HG03066 (cell line): ENCODE measurements around the gene ELFN2.
"Not testable (repeated sequence)": the region's sequence is repeated elsewhere in the genome, so short reads cannot be mapped to it uniquely, and the experiment has no call there.

Source experiments
- ATAC-seq: cut with Tn5 transposase; IDR thresholded peaks from one replicate; pipeline ENCODE4 v1.9.1; 2021; ENCODE audit warnings: low read depth; ENCODE audit not compliant: unreplicated experiment

Gene ELFN2

DNA sequence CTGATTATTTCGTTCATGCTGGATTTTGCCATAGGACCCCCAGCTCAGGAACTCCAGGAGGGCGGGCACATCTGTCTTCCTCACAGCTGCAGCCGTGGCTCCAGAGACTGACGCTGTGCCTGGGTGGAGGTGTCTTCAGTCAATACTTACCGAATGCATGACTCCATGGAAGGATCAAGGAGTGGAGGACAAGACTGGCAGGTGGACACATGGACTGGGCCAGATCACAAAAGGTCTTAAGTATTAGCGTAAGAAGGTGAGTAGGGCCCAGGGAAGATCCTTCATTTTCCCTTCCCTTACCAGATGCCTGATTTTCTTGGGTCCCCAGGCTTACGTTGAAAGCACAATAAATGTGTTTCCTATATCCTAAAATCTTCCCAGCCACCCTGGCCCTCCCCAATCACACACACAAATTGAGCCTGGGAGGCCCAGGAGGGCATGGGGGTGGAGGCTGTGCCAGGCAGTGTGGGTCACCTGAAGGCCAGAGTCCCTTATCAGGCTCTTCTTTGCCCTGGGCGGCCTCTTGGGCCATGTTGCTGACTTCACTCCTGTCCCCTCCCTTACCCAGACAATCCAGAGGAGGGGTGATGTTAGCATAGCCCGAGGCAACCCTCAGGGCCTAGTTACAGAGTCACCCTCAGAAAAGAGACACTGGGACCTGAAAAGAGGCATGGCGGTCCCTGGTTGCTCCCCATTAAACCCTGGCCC lies 88.6 kb downstream of the ELFN2 start:
- no peak for ATAC-seq

DNA sequence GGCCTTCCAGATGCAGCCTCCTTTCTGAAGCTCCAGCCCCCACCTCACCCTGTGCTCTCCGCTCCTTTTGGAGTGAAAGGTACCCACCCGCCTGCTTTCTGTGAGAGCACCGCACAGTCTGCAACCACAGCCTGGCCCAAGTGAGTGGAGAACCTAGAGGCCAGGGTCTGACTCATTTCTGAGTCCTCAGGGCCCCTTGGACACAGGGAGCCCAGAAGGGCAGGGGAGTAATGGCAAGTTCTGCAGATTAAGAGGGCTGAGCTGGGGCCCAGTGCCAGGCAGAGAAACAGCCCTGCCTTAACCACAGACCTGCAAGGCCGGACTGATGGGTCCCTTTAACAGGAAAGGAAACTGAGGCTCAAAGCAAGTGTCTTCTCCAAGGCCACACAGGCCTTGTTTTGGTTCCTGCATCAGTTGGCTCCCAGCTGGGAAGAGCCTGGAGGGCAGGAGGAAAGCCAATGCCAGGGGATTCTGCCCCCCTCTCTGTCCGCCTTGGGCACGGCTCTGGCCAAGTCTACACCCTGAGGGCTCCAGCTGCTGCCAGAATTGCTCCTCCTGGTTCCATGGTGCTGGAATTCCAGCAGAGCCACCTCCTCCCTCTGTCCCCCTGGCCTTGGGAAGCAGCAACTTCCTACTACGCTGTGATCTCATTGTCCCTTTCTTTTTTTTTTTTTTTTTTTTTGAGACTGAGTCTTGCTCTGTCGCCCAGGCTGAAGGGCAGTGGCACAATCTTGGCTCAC lies 89.9 kb downstream of the ELFN2 start:
- no peak for ATAC-seq

DNA sequence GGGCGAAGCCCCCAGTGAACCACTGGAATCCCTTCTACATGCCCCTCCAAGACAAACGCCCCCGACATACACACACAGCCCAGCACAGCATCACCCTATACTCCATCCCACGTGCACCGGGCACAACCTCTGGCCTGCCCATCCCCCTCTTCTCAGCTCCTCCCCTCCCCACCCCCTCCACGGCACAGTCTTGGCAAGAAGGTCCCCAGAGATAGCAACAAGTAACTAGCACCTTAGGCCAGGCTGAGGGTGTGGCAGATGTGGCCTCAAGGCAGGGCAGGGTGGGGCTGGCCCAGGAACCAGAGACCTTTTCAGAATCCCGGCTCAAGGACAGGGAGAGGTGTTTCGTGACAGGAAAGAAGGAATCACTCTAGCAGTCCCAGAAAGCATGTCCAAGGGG lies 90.7 kb downstream of the ELFN2 start:
- ATAC-seq: no peak

DNA sequence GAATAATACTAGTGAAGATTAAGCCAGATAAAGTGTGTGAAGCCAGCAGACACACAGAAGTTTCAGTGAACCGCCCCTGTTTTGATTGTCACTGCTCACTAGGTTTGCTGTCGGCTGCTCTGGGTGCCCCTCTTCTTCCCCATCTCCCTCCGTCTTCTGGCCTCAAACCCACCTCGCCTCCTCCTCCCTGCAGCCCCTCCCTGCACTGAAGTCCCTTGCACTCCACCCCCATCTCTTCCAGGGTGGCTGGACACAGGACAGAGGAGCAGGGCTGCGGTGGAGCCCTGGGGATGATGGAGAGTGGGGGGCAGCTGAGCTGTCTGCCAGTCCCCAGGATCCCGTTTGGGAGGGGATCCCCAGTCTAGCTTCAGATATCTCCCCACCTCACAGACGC lies 91.5 kb downstream of the ELFN2 start:
- no peak for ATAC-seq

DNA sequence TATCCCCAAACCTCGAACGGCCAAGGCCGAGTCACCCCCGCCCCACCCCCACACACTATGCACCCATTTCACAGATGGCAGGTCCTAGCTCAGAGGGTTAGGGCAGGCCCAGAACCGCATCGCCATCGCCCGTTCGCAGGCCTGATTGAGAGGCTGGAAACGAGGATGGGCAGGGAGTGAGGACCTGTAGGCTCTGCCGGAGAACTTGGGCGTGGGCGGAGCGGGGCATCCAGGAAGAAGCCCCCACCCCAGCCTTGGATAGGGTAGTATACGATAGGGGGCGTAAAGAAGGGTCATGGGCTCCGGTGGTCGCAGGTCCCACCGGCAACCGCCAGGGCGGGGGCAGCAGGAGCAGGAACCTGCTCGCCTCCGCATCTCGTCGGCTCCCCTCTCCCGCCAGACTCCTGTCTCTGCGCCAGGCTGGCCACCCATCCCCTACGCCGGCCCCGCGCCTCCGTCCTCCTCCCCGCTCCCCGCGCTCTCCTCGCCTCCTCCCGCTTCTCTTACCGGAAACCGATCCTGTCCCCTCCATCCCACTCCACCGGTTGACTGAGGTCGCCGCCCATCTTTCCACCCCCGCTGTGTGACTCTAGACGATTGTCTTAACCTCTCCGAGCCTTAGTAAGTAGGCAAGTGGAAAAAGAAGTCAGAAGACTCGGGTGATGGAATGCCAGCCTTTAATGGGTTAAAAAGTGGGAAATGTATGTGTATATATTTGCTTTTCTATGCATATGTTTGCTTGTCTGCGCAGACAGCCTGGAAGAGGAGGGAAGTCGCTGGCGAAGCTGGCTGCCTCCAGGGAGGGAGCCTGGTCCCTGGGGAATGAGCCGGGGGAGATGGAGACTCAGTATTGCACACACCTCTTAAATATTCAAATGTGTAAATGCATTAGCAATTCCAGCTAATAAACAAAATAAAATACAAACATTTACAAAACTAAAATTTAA lies 92.1 kb downstream of the ELFN2 start:
- ATAC-seq: no peak

DNA sequence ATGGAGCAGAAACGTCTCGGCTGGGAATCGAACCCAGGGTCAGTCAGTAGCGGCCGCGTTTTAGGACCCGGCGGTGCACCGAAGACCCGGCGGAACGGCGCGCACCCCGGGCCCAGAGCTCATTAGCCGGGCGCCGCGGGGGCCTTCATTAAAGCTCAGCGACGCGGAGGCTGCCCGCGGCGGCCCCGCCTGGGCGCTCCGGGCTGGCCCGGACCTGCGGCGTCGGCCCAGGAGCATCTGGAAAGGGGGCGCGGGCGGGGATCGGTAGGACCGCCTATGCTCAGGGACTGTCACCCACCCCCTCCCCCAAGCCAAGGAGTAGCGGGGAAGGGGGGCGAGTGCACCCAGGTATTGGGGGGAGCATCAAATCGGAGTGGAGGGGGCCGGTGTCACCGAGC lies 92.8 kb downstream of the ELFN2 start:
- no peak for ATAC-seq

DNA sequence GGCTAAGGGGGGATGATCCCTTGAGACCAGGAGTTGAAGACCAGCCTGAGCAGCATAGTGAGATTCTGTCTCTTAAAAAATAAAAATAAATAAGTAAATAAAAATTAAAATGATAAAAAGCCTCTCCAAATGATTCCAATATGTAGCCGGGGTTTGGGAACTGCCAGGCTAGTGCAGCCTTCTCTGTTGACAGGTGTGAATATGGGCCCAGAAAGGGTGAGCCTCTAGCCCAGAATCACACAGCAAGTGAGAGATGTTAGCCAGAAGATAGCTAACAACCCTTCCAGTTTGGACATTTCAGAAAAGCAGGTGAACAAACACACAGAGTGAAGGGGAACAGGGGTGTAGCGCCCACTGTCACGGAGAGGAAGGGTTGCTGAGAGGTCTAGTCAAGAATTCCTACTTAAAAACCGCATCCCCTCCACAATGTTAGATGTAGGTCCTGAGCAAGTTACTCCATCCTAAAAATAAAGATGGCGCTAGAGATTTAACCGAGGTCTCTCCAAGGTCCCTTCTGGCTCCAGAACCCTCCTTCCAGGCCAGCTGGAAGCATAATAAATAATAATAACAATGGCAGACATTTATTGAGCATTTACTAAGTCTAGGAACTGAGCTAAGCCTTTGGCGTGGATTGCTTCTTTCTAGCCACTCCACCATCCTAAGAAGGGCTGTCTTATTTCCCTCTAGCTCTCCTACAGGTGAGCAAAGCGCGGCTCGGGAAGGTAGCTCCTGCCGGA lies 93.4 kb downstream of the ELFN2 start:
- no peak for ATAC-seq

DNA sequence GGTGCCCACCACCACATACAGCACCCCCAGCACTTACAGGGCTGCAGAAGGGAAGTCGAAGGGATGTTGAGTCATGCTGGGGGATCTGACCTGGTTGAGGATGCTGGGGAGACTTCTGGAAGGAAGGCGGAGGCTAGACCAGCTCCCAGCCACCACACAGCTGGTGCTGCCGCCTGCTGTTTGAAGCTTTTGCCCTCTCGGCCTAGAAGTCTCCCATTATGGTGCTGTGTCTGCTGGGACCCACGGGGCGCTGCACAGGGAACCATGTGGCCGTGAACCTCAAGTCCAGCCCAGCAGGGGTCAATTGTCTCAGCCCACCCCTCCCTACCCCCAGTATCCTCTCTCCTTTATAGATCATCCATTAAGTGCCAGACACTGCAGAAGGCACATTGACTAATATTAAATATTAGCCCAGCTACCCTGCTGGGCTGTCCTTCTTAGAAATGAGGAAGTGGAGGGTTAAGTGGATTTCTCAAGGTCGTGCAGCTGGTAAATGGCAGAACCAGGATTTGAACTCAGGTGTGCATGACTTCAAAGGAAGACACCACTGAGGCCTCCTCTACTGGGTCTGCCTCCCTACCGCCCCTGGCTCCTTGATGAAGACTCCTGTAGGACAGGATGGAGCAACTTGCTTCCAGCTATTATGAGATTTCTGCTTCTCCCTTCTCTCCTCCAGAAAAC lies 95.3 kb downstream of the ELFN2 start:
- no peak for ATAC-seq

DNA sequence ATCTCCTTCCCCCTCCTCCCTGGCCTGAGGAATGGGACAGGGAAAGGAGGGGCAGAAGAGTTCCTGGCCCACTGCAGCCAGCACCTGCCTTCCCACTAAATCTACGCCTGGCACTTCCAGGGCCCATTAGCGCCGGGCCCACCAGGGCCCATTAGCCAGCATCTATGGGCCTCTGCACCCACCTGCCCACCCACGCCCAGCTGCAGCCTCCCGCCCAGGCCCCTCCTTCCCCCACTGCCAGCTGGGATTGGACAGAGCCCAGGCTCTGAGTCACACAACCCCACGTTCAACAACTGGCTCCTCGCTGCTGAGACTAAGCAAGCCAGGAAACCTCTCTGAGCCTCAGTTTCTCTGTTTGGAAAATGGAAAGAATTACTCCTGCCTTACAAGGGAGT lies 96.2 kb downstream of the ELFN2 start:
- no peak for ATAC-seq

DNA sequence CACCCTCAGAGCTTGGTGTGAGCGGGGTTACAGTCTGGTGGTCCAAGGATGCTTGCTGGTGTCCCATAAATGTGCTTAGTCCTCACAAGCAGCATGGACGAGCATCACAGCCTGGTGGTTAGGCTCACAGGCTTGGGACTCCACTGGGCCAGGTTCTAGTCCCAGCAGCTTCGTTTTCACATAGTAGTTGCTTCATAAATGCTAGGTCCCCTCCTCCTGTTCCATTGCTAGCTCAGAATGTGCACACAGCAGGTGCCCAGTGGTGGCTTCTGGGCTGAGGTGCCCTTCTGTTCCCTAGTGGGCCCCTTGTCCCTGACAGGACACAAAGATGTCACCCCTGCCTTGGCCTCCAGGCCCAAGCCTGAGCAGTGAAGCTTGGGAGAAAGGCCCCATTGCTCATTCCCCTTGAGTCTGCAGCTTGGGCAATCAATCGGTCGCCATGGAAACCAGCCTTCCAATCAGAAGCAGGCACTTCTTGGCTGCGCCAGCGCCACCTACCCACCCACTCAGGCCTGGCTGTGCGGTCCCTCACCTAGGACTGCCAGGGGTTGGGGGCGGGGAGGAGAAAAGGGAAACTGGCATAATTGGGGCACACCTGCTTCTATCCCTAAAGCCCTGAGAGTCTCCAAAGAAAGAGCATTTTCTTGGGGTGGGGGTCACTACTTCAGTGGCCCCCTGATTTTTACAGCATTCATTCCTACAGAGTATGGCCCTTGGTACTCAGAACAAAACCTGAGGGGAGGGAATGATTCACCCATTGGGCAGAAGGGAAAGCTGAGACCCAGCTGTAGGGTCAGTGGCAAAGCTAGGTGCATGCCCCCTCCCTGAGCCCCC lies 96.9 kb downstream of the ELFN2 start:
- ATAC-seq: no peak

DNA sequence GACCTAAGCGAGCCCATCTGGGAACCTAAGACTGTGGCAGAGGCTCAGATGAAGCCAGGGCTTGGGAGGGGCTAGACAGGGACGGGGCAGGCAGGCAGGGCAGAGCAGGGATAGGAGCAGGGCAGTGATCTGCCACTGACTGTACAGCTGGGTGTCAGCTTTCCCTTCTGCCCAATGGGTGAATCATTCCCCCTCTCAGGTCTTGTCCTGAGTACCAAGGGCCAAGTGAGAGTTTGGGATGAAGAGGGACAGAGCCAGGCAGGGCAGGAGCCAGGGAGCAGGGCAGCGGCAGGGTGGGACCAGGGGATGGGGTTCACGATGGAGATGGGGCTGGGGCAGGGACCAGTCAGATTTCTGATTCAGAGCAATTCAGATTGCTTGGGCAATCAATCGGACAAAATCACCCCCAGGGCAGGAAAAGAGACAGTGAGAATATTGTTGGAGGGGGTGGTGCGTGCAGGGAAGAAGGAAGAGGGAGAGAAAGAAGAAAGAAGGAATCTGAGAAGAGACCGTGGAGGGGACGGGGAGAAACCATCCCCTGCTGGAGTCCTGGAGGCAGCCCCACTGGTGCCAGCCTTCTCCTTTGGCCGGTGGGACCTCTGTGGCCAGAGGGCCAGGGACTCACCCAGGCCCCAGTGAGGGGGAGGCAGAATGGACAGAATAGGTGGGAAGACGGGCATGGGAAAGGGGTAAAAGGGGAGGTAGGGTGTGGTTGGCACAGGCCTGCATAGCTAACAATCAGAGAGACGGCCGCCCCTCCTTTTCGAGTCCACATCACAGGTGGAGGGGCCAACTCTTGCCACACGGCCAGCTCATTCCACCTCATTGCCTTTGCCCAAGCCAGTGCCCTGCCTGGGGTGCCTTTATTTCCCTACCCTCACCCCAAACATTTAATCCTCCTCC lies 97.8 kb downstream of the ELFN2 start:
- no peak for ATAC-seq

DNA sequence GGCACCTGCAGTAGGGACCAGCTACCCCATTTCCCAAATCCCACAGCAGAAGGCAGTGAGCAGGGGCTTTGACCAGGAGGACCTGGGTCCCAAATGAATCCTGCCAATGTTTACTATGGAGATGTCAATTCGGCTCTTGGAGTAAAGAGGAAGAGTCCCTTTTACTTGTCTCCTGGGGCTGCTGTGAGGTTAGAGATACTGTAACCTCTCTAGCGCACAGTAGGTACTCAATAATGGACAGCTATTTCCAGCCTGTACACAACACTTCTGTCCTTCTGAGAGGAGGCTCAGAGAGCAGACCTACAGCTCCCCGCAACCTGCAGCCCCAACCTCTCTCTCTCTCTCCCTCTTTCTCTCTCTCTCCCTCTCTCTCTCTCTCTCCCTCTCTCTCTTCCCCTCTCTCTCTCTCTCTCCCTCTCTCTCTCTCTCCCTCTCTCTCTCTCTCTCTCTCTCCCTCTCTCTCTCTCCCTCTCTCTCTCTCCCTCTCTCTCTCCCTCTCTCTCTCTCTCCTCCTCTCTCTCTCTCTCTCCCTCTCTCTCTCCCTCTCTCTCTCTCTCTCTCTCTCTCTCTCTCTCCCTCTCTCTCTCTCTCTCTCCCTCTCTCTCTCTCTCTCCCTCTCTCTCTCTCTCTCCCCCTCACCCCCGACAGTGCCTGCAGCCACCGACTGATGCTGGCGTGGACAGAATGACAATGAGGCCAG lies 98.6 kb downstream of the ELFN2 start:
- not testable (repeated sequence) for ATAC-seq

DNA sequence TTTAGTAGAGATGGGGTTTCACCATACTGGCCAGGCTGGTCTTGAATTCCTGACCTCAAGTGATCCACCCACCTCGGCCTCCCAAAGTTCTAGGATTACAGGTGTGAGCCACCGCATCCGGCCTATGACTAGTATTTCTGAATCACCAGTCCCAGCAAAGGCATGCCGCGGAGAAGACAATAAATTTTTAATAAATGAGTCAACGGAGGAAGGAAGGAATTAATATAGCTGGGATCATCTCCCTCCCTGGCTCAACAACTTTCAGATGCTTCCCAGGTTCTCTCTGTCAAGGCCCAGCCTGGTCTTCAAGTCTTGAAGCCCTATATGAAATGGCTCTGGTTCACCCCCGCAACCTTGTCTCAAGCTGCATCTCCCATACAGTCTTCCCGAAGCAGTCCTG lies 99.3 kb downstream of the ELFN2 start:
- no peak for ATAC-seq

DNA sequence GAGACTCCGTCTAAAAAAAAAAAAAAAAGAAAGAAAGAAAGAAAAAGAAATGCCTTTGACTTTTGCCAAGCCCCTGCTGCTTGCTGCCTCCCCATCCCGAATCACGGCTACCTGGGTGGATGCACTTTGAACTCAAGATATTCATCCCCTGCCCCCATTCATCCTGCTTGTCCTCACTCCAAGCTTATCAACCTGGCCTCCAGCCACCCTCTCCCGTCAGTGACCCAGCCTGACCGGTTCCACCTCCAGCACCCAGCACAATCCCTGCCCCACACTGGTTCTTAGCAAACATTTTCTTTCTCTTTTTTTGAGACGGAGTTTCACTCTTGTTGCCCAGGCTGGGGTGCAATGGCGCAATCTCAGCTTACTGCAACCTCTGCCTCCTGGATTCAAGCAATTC lies 100.6 kb downstream of the ELFN2 start:
- ATAC-seq: no peak

DNA sequence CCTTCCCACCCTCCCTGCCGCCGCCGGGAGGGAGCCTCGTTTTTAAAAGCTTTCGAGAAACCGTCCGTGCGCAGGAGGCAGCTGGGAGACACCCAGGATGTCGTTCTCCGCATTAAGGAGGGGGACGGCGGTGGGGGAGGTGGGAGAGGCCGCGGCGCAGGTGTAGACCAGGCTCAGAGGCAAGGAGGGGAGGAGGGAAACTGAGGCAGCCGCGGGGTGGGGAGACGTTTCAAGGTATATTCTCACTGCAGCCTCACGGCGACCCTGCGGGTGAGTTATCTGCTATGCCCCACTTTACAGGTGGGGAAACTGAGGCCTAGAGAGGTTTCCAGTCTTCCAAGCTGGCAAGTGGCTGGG lies 102.3 kb downstream of the ELFN2 start:
- no peak for ATAC-seq

DNA sequence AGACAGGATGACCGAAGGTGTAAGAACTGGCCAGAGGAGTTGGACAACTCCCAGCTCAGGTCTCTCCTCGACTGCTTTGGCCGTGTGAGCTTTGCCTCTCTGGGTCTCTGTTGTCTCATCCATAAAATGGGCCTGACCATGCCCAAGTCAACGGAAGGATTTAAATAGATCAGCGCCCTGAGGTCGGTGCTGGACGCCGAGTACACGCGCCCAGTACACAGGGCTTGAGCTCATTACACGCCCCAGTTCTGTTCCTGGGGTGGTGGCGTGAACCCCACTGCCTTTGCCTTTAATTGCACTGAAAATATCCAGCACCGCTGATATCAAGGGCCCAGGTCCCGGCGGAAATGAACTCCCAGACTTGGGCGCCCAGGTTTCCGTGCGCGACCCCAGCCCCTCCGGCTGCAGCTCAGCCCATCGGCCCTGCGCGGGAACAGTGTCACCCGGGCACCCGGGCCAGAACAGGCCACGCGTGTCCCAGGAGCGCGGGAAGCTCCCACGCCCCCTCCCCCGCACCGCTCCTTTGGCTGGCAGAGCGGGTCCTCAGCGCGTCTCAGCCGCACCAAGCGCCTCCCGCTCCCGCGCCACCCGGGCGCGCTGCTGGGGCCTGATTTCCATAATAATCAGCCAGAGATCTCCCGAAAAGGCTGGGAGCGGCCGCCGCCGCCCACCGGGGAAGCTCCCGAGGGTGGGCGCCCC lies 102.8 kb downstream of the ELFN2 start:
- ATAC-seq: no peak
